ENCODE data around the gene GLIPR2. TPM values are rescaled to one million over a fixed set of nuclear protein-coding genes. Genes with fewer than 3 reads are reported as not detected.

Gene GLIPR2
- total and polyA plus RNA-seq, 2 of the 4 experiments (the other 2 are of a cell fraction), result 35.8 to 43.3 TPM

DNA sequence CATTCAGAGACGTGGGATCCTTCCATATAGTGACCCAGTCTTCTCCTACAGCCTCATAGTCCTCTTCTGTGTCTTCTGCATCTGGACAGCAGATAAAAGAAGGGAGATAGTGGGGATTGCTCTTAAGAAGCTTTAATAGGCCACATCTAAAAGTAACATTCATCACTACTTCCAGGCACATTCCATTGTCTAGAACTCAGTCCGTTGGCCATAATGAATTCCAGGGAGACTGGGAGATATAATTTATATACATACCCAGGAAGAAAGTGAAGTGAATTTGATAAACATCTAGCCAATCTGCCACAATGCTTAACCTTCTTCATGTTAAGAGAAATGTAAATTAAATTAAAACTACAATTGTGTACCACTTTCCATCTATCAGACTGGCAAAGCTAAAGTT is 22.5 kb upstream of the GLIPR2 start:
- H3K4me1 ChIP-seq (ENCODE audit: control insufficient read depth, insufficient read depth, low read length), result peaks cover 9% of the 10 kb centered on the region
- no peak overlapping the region for H3K23ac ChIP-seq (ENCODE audit: low read depth, low read length)
- TF ChIP-seq RFX5 (IDR thresholded peaks at IDR 0.05; ENCODE audit: low read depth, low read length) (no peak), FOS (IDR thresholded peaks at IDR 0.05; ENCODE audit: low read depth, low read length) (no peak), CEBPB (IDR thresholded peaks at IDR 0.05; ENCODE audit: low read depth, low read length) (no peak), CHD1 (IDR thresholded peaks at IDR 0.05; ENCODE audit: low read depth, low read length) (no peak), MAFK (IDR thresholded peaks at IDR 0.05; ENCODE audit: low read depth, low read length) (no peak), MAZ (IDR thresholded peaks at IDR 0.05; ENCODE audit: borderline replicate concordance, low read depth, low read length) (no peak)
- TF ChIP-seq, protein P1, sequence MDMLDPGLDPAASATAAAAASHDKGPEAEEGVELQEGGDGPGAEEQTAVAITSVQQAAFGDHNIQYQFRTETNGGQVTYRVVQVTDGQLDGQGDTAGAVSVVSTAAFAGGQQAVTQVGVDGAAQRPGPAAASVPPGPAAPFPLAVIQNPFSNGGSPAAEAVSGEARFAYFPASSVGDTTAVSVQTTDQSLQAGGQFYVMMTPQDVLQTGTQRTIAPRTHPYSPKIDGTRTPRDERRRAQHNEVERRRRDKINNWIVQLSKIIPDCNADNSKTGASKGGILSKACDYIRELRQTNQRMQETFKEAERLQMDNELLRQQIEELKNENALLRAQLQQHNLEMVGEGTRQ (IDR thresholded peaks at IDR 0.05; ENCODE audit: low read depth, low read length), result no peak
- TF ChIP-seq, protein P2, sequence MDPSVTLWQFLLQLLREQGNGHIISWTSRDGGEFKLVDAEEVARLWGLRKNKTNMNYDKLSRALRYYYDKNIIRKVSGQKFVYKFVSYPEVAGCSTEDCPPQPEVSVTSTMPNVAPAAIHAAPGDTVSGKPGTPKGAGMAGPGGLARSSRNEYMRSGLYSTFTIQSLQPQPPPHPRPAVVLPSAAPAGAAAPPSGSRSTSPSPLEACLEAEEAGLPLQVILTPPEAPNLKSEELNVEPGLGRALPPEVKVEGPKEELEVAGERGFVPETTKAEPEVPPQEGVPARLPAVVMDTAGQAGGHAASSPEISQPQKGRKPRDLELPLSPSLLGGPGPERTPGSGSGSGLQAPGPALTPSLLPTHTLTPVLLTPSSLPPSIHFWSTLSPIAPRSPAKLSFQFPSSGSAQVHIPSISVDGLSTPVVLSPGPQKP (IDR thresholded peaks at IDR 0.05; ENCODE audit: borderline replicate concordance, low read depth, low read length), result no peak
- TF ChIP-seq, protein P3, sequence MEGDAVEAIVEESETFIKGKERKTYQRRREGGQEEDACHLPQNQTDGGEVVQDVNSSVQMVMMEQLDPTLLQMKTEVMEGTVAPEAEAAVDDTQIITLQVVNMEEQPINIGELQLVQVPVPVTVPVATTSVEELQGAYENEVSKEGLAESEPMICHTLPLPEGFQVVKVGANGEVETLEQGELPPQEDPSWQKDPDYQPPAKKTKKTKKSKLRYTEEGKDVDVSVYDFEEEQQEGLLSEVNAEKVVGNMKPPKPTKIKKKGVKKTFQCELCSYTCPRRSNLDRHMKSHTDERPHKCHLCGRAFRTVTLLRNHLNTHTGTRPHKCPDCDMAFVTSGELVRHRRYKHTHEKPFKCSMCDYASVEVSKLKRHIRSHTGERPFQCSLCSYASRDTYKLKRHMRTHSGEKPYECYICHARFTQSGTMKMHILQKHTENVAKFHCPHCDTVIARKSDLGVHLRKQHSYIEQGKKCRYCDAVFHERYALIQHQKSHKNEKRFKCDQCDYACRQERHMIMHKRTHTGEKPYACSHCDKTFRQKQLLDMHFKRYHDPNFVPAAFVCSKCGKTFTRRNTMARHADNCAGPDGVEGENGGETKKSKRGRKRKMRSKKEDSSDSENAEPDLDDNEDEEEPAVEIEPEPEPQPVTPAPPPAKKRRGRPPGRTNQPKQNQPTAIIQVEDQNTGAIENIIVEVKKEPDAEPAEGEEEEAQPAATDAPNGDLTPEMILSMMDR (conservative IDR thresholded peaks at IDR 0.05; ENCODE audit: low read depth, low read length), result no peak
- no peak overlapping the region for H3K4me2 ChIP-seq (ENCODE audit: low read depth, low read length)
- no peak for DNase-seq
- H4K91ac ChIP-seq (ENCODE audit: insufficient read depth, low read depth, low read length), result no peak overlapping the region
- ChIA-PET POLR2A (ENCODE audit: unreplicated experiment) (no interaction called here), CTCF (interaction anchor here (0.8 kb wide), 1 partner anchor 14 kb away, joined by 3 read pairs; no protein-coding TSS in a partner anchor)
- in situ Hi-C loops (cut with MboI; ENCODE audit: low sequenced_read_pairs), result no loop called here
- no peaks in the 10 kb centered on the region for H3K9me3 ChIP-seq (ENCODE audit: control insufficient read depth, insufficient read depth, low read length)
- H2AK5ac ChIP-seq (ENCODE audit: low read depth, low read length), result no peak overlapping the region
- no peak overlapping the region for H3K9ac ChIP-seq (ENCODE audit: low read depth, low read length)
- H4K8ac ChIP-seq (ENCODE audit: low read depth in 2 of 2, low read length in 2 of 2), result no peak overlapping the region
- no peak overlapping the region for H3K4ac ChIP-seq (ENCODE audit: low read depth, low read length)
- H2BK120ac ChIP-seq (ENCODE audit: low read depth, low read length), result no peak overlapping the region
- no peaks in the 10 kb centered on the region for H4K20me1 ChIP-seq (ENCODE audit: insufficient read depth, low read length)
- no TSS peak for BruUV-seq (replicated peaks)
- H3K56ac ChIP-seq (ENCODE audit: extremely low read depth, insufficient read depth, low read length), result no peak overlapping the region
- H3K18ac ChIP-seq (ENCODE audit: low read depth, low read length), result no peak overlapping the region
- H2BK5ac ChIP-seq (ENCODE audit: low read depth, low read length, poor library complexity, severe bottlenecking), result no peak overlapping the region
- no peak overlapping the region for H2BK15ac ChIP-seq (ENCODE audit: low read depth, low read length)
- peaks cover 40% of the 10 kb centered on the region for H3K36me3 ChIP-seq (ENCODE audit: control insufficient read depth, insufficient read depth, low read length)
- H2AFZ ChIP-seq (replicated peaks; ENCODE audit: low read length, poor library complexity), result no peak overlapping the region
- intact Hi-C loops (cut with micrococcal nuclease), result no loop called here
- H2AK9ac ChIP-seq (replicated peaks; ENCODE audit: low read depth, low read length, poor library complexity), result no peak overlapping the region
- H3K4me3 ChIP-seq (ENCODE audit: insufficient read depth, low read depth, low read length), result no peak overlapping the region
- no peak overlapping the region for H2BK20ac ChIP-seq (ENCODE audit: low read depth, low read length)
- no peak for ATAC-seq (ENCODE audit: low read depth)
- no peak overlapping the region for H4K5ac ChIP-seq (ENCODE audit: low read depth, low read length)
- no peaks in the 10 kb centered on the region for H3K27me3 ChIP-seq (ENCODE audit: control insufficient read depth, insufficient read depth, low read length)
- H3K9me1 ChIP-seq (ENCODE audit: insufficient read depth, low read length), result peaks cover 7% of the 10 kb centered on the region
- dilution Hi-C loops (cut with HindIII; ENCODE audit: low sequenced_read_pairs, unreplicated experiment), result no loop called here
- H3K27ac ChIP-seq (ENCODE audit: insufficient read depth, low read length), result no peak overlapping the region
- H3K79me1 ChIP-seq (ENCODE audit: low read depth in 1 of 2, low read length in 2 of 2), result peaks cover 0 to 12% of the 10 kb centered on the region in 2 experiments; a peak in 3 of 4 replicates
- WGBS, 2 experiments (ENCODE audit: extremely low coverage in 2 of 2, insufficient read length in 1 of 2), result no CpG with 5 or more reads among the region's 2 CpGs
- H3K14ac ChIP-seq (replicated peaks; ENCODE audit: low read depth, low read length), result no peak overlapping the region
